ENCODE results near the gene HBP1. TPM values are rescaled to one million over a fixed set of nuclear protein-coding genes. Genes with fewer than 3 reads are reported as not detected.

Gene HBP1
- total RNA-seq, 1 donor from 2014 or later: 39.7 TPM

DNA sequence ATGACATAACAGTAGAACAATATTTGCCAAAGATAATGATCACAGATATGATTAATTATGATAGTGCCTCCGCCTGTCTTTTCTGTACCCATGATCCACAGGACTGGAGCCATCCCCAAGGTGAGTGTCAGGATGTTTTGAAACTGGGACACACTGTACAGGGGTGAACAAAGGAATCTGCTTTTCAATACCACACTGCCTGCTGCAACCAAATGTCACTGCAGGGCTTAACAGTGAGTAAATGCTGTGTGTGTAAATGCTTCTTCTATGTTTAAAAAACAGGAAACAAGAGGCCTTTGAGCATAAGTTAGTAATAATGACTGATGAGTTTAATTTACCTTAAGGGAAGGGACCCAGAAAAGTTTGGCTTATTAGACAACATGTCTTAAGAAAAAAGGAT is 65.2 kb downstream of the HBP1 start:
- no peak for DNase-seq
- Mint-ChIP-seq H3K4me1 (ENCODE audit: low read depth, unreplicated experiment) (peaks cover 4% of the 10 kb centered on the region), H3K27me3 (ENCODE audit: unreplicated experiment) (no peaks in the 10 kb centered on the region), H3K4me3 (ENCODE audit: unreplicated experiment) (no peak overlapping the region), H3K27ac (ENCODE audit: unreplicated experiment) (no peak overlapping the region), H3K9me3 (ENCODE audit: unreplicated experiment) (no peaks in the 10 kb centered on the region), H3K36me3 (ENCODE audit: unreplicated experiment) (no peaks in the 10 kb centered on the region)
- TF ChIP-seq, protein P1, sequence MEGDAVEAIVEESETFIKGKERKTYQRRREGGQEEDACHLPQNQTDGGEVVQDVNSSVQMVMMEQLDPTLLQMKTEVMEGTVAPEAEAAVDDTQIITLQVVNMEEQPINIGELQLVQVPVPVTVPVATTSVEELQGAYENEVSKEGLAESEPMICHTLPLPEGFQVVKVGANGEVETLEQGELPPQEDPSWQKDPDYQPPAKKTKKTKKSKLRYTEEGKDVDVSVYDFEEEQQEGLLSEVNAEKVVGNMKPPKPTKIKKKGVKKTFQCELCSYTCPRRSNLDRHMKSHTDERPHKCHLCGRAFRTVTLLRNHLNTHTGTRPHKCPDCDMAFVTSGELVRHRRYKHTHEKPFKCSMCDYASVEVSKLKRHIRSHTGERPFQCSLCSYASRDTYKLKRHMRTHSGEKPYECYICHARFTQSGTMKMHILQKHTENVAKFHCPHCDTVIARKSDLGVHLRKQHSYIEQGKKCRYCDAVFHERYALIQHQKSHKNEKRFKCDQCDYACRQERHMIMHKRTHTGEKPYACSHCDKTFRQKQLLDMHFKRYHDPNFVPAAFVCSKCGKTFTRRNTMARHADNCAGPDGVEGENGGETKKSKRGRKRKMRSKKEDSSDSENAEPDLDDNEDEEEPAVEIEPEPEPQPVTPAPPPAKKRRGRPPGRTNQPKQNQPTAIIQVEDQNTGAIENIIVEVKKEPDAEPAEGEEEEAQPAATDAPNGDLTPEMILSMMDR (IDR thresholded peaks at IDR 0.05; ENCODE audit: partially characterized antibody, unreplicated experiment): no peak

- no peaks in the 10 kb centered on the region for H3K27me3 Mint-ChIP-seq (ENCODE audit: unreplicated experiment)
- TF ChIP-seq, protein P1 (IDR thresholded peaks at IDR 0.05; ENCODE audit: partially characterized antibody, unreplicated experiment): no peak
- H3K4me3 Mint-ChIP-seq (ENCODE audit: unreplicated experiment): no peak overlapping the region
- H3K27ac Mint-ChIP-seq (ENCODE audit: unreplicated experiment): no peak overlapping the region
- H3K9me3 Mint-ChIP-seq (ENCODE audit: unreplicated experiment): no peaks in the 10 kb centered on the region
- H3K36me3 Mint-ChIP-seq (ENCODE audit: unreplicated experiment): no peaks in the 10 kb centered on the region
- peaks cover 4% of the 10 kb centered on the region for H3K4me1 Mint-ChIP-seq (ENCODE audit: low read depth, unreplicated experiment)
- DNase-seq: no peak
Measured at GRCh38 chr7:107234436-107234835, 65.6 kb downstream of the HBP1 start.

GRCh38 chr7:107236862-107237261 is 68.1 kb downstream of the HBP1 start:
- H3K4me1 Mint-ChIP-seq (ENCODE audit: low read depth, unreplicated experiment): peaks cover 4% of the 10 kb centered on the region
- TF ChIP-seq, protein P1 (IDR thresholded peaks at IDR 0.05; ENCODE audit: partially characterized antibody, unreplicated experiment): no peak
- no peak overlapping the region for H3K4me3 Mint-ChIP-seq (ENCODE audit: unreplicated experiment)
- no peak overlapping the region for H3K27ac Mint-ChIP-seq (ENCODE audit: unreplicated experiment)
- no peaks in the 10 kb centered on the region for H3K9me3 Mint-ChIP-seq (ENCODE audit: unreplicated experiment)
- H3K36me3 Mint-ChIP-seq (ENCODE audit: unreplicated experiment): no peaks in the 10 kb centered on the region
- H3K27me3 Mint-ChIP-seq (ENCODE audit: unreplicated experiment): no peaks in the 10 kb centered on the region
- DNase-seq: no peak

DNA sequence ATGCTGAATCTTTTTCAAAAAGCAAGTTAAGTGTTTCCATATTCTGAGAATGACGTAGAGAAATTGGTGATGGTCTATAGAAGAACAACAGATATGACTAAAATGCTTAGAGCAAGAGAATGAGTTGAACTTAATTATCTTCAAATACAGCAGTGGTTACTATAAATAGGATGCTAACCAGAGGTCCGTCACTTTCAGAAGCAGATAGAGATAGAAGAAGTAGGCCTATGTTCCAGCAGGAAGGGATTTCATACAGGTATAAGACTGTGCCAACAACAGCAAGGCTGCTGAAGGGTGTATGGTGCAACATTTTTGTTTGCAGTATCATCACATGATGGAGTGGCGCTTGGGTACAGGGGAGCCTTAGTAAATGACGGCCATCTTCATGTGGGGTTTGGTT is 68.6 kb downstream of the HBP1 start:
- DNase-seq: no peak
- Mint-ChIP-seq H3K4me3 (ENCODE audit: unreplicated experiment) (no peak overlapping the region), H3K27ac (ENCODE audit: unreplicated experiment) (no peak overlapping the region), H3K9me3 (ENCODE audit: unreplicated experiment) (no peaks in the 10 kb centered on the region), H3K4me1 (ENCODE audit: low read depth, unreplicated experiment) (peaks cover 7% of the 10 kb centered on the region), H3K36me3 (ENCODE audit: unreplicated experiment) (no peaks in the 10 kb centered on the region), H3K27me3 (ENCODE audit: unreplicated experiment) (no peaks in the 10 kb centered on the region)
- TF ChIP-seq, protein P1 (IDR thresholded peaks at IDR 0.05; ENCODE audit: partially characterized antibody, unreplicated experiment): no peak

- Mint-ChIP-seq H3K4me3 (ENCODE audit: unreplicated experiment) (no peak overlapping the region), H3K27me3 (ENCODE audit: unreplicated experiment) (no peaks in the 10 kb centered on the region), H3K27ac (ENCODE audit: unreplicated experiment) (no peak overlapping the region), H3K4me1 (ENCODE audit: low read depth, unreplicated experiment) (peaks cover 7% of the 10 kb centered on the region), H3K36me3 (ENCODE audit: unreplicated experiment) (peaks cover 28% of the 10 kb centered on the region), H3K9me3 (ENCODE audit: unreplicated experiment) (peaks cover 11% of the 10 kb centered on the region)
- TF ChIP-seq, protein P1 (IDR thresholded peaks at IDR 0.05; ENCODE audit: partially characterized antibody, unreplicated experiment): no peak
- DNase-seq: no peak
Measured at GRCh38 chr7:107242267-107242666, 73.5 kb downstream of the HBP1 start.

Measured in glutamatergic neuron (in vitro differentiated cells).